Fibroblast of lung (primary cell): ENCODE results near the gene CEP63.

Experiments
- EZH2 ChIP-seq: IDR thresholded peaks from 2 replicates; pipeline ENCODE4 v1.5.1; 2012; ENCODE audit warnings: low read length, control low read depth, mild to moderate bottlenecking; ENCODE audit errors: missing control alignments
- TF ChIP-seq, protein P1 (sequence below), 2 donors: IDR thresholded peaks in 1 of 2; conservative IDR thresholded peaks in 1 of 2; 1 replicate in 1 of 2; 2 replicates in 1 of 2; pipeline ENCODE4 v1.5.1; 2011 to 2012; ENCODE audit warnings: low read length in 2 of 2, control low read depth in 1 of 2, inconsistent platforms in 1 of 2, low read depth in 1 of 2, mild to moderate bottlenecking in 1 of 2

DNA sequence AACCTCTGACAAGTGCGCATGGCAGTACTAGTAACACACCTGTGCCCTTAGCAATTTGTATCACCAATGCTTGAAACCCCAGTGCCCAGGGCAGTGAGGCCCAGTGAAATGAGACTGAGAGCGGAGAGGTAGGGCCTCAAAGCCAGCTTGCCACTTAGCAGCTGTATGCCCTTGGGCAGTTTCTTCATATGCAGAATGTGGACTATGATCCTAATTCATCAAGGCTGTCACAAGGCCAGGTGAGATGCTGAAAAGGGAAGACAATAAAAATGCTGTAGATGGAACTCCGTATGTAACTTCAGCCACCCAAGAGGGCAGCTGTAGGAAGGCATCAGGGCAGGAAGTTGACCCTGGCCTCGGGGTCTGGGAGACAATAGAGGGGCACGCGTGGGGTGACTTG lies 90.6 kb downstream of the CEP63 start:
- TF ChIP-seq, protein P1, sequence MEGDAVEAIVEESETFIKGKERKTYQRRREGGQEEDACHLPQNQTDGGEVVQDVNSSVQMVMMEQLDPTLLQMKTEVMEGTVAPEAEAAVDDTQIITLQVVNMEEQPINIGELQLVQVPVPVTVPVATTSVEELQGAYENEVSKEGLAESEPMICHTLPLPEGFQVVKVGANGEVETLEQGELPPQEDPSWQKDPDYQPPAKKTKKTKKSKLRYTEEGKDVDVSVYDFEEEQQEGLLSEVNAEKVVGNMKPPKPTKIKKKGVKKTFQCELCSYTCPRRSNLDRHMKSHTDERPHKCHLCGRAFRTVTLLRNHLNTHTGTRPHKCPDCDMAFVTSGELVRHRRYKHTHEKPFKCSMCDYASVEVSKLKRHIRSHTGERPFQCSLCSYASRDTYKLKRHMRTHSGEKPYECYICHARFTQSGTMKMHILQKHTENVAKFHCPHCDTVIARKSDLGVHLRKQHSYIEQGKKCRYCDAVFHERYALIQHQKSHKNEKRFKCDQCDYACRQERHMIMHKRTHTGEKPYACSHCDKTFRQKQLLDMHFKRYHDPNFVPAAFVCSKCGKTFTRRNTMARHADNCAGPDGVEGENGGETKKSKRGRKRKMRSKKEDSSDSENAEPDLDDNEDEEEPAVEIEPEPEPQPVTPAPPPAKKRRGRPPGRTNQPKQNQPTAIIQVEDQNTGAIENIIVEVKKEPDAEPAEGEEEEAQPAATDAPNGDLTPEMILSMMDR (conservative IDR thresholded peaks at IDR 0.05 in 1 of 2, IDR thresholded peaks at IDR 0.05 in 1 of 2; ENCODE audit: low read depth in 1 of 2, low read length in 2 of 2) = no peak
- no peak for TF ChIP-seq EZH2
